ENCODE results near the gene NKD1. TPM values are rescaled to one million over a fixed set of nuclear protein-coding genes. Genes with fewer than 3 reads are reported as not detected.
A peak's percentile ranks its signal among the peaks of the same experiment; 100 is the strongest.

Gene NKD1
- total RNA-seq, 4 donors from 2014 or later: 3.5 to 48.1 (median 8.9) TPM

DNA sequence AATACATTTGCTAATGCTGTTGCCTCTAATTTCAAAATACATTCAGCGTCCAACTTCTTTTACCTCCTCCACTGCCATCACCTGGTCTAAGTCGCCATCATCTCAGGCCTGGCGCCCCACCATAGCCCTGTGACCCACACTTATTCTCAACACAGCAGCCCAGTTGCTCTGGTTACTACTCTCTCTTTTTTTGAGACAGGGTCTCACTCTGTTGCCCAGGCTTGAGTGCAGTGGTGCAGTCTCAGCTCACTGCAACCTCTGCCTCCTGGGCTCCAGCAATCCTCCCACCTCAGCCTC lies 7.5 kb upstream of the NKD1 start:
- TF ChIP-seq, protein P1, sequence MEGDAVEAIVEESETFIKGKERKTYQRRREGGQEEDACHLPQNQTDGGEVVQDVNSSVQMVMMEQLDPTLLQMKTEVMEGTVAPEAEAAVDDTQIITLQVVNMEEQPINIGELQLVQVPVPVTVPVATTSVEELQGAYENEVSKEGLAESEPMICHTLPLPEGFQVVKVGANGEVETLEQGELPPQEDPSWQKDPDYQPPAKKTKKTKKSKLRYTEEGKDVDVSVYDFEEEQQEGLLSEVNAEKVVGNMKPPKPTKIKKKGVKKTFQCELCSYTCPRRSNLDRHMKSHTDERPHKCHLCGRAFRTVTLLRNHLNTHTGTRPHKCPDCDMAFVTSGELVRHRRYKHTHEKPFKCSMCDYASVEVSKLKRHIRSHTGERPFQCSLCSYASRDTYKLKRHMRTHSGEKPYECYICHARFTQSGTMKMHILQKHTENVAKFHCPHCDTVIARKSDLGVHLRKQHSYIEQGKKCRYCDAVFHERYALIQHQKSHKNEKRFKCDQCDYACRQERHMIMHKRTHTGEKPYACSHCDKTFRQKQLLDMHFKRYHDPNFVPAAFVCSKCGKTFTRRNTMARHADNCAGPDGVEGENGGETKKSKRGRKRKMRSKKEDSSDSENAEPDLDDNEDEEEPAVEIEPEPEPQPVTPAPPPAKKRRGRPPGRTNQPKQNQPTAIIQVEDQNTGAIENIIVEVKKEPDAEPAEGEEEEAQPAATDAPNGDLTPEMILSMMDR (IDR thresholded peaks at IDR 0.05): no peak
- TF ChIP-seq POLR2A (IDR thresholded peaks at IDR 0.05): no peak
- no peaks in the 10 kb centered on the region for H3K4me1 ChIP-seq
- intact Hi-C loops (cut with DNase I; ENCODE audit: low total_unique reads): no loop called here

GRCh38 chr16:50542703-50543102 lies 5.5 kb upstream of the NKD1 start:
- TF ChIP-seq POLR2A (IDR thresholded peaks at IDR 0.05): no peak
- TF ChIP-seq, protein P1 (IDR thresholded peaks at IDR 0.05): no peak
- Histone ChIP-seq H3K9me3 (no peaks in the 10 kb centered on the region), H3K36me3 (no peaks in the 10 kb centered on the region), H3K27me3 (no peaks in the 10 kb centered on the region), H3K4me1 (no peaks in the 10 kb centered on the region), H3K4me3 (no peak overlapping the region), H3K27ac (no peak overlapping the region)
- intact Hi-C loops (cut with DNase I; ENCODE audit: low total_unique reads): no loop called here
- no peak for DNase-seq

More for the DNA sequence above, 7.5 kb upstream of the NKD1 start:
- no peak overlapping the region for H3K4me3 ChIP-seq
- no peaks in the 10 kb centered on the region for H3K27me3 ChIP-seq
- no peak overlapping the region for H3K27ac ChIP-seq
- no peak for DNase-seq
- no peaks in the 10 kb centered on the region for H3K36me3 ChIP-seq
- no peaks in the 10 kb centered on the region for H3K9me3 ChIP-seq

- no peaks in the 10 kb centered on the region for H3K36me3 ChIP-seq
- H3K4me3 ChIP-seq: no peak overlapping the region
- H3K27ac ChIP-seq: no peak overlapping the region
- no peak for DNase-seq
- no peaks in the 10 kb centered on the region for H3K27me3 ChIP-seq
- H3K9me3 ChIP-seq: no peaks in the 10 kb centered on the region
- no peak for TF ChIP-seq POLR2A (IDR thresholded peaks at IDR 0.05)
- H3K4me1 ChIP-seq: no peaks in the 10 kb centered on the region
- intact Hi-C loops (cut with DNase I; ENCODE audit: low total_unique reads): no loop called here
Measured at GRCh38 chr16:50546125-50546524, 2.1 kb upstream of the NKD1 start.

GRCh38 chr16:50547340-50548124 lies 664 bp upstream of the NKD1 start:
- Histone ChIP-seq H3K27ac (no peak overlapping the region), H3K4me1 (no peaks in the 10 kb centered on the region), H3K36me3 (no peaks in the 10 kb centered on the region), H3K4me3 (peak overlapping the region; percentile 32 to 80), H3K27me3 (no peaks in the 10 kb centered on the region), H3K9me3 (no peaks in the 10 kb centered on the region)
- peak; percentile 45 to 55 for DNase-seq
- TF ChIP-seq, protein P1 (IDR thresholded peaks at IDR 0.05): peak; percentile 4 to 37 (median 24)
- TF ChIP-seq POLR2A (IDR thresholded peaks at IDR 0.05): no peak
- intact Hi-C loops (cut with DNase I; ENCODE audit: low total_unique reads): no loop called here

DNA sequence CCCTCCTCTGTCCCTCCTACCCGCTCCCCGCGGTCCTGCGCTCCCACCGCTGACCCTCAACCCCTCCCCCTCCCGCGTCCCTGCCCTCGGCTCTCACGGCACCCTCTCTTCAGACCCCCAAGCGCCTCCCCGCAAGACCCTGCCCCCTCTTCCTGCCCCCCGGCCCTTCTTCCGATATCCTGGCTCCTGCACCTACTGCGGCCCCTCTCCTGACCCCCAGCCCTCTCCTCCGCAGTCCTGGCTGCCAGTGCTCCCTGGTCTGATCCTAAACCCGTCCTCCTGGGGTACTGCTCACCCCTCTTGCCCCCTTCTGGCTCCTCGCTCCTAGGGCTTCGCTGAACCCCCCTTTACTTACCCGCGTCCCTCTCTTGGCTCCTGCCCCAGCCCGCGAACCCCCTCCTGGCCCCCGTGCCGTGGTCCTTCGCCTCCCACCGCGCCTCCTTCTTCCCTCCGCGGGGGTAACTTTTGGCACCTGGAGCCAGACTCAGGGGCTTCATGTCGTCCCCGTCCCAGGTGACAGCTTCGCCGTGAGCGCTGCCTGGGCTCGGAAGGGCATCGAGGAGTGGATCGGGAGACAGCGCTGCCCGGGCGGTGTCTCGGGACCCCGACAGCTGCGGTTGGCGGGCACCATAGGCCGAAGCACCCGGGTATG lies 839 bp downstream of the NKD1 start:
- Histone ChIP-seq H3K36me3 (no peaks in the 10 kb centered on the region), H3K4me1 (no peaks in the 10 kb centered on the region), H3K9me3 (no peaks in the 10 kb centered on the region), H3K4me3 (peak overlapping the region; percentile 56 to 80), H3K27me3 (no peaks in the 10 kb centered on the region), H3K27ac (peak overlapping the region; percentile 40 to 70)
- DNase-seq: peak; percentile 29 to 31
- intact Hi-C loops (cut with DNase I; ENCODE audit: low total_unique reads): no loop called here
- TF ChIP-seq, protein P1 (IDR thresholded peaks at IDR 0.05): no peak
- no peak for TF ChIP-seq POLR2A (IDR thresholded peaks at IDR 0.05)

Measured in uterus (tissue), 4 donors.